ENCODE data around the gene CHMP2A.

- TF ChIP-seq CTCF (IDR thresholded peaks at IDR 0.05; ENCODE audit: poor library complexity, severe bottlenecking) (no peak), POLR2AphosphoS5 (IDR thresholded peaks at IDR 0.05) (no peak), SMC3 (conservative IDR thresholded peaks at IDR 0.05; ENCODE audit: poor library complexity) (no peak), EP300 (conservative IDR thresholded peaks at IDR 0.05; ENCODE audit: poor library complexity, severe bottlenecking) (no peak)
Observed at GRCh38 chr19:58555920-58556621, 1.2 kb upstream of the CHMP2A start.
